Stimulated activated effector memory CD8-positive, alpha-beta T cell treated with anti-CD3 and anti-CD28 coated beads, Interleukin-12 subunit alpha, Interleukin-12 subunit beta, amount 100 ng/mL, for 72 hours (primary cell): ENCODE measurements around the gene TSPAN16.
A peak's percentile ranks its signal among the peaks of the same experiment; 100 is the strongest.

Source experiments
- ATAC-seq: fragments of 150-1000 bp; cut with Tn5 transposase; 2 replicates; pipeline ENCODE4 v1.10.0; 2021
- DNase-seq, 2 donors: peaks; one replicate each; pipeline ENCODE4 v3.0.0; 2021 to 2022; ENCODE audit warnings: low spot score in 2 of 2
- H3K27ac Mint-ChIP-seq: one replicate; pipeline ENCODE4 v1.8.0; 2022; ENCODE audit warnings: mild to moderate bottlenecking, mixed read lengths
- H3K36me3 Mint-ChIP-seq: one replicate; pipeline ENCODE4 v1.8.0; 2022; ENCODE audit warnings: mild to moderate bottlenecking, mixed read lengths
- H3K4me1 Mint-ChIP-seq: one replicate; pipeline ENCODE4 v1.8.0; 2022; ENCODE audit warnings: mixed read lengths
- H3K4me3 Mint-ChIP-seq: one replicate; pipeline ENCODE4 v1.8.0; 2022; ENCODE audit warnings: mild to moderate bottlenecking, mixed read lengths
- H3K9me3 Mint-ChIP-seq: one replicate; pipeline ENCODE4 v1.8.0; 2022; ENCODE audit warnings: mixed read lengths

TSPAN16 gene

DNA sequence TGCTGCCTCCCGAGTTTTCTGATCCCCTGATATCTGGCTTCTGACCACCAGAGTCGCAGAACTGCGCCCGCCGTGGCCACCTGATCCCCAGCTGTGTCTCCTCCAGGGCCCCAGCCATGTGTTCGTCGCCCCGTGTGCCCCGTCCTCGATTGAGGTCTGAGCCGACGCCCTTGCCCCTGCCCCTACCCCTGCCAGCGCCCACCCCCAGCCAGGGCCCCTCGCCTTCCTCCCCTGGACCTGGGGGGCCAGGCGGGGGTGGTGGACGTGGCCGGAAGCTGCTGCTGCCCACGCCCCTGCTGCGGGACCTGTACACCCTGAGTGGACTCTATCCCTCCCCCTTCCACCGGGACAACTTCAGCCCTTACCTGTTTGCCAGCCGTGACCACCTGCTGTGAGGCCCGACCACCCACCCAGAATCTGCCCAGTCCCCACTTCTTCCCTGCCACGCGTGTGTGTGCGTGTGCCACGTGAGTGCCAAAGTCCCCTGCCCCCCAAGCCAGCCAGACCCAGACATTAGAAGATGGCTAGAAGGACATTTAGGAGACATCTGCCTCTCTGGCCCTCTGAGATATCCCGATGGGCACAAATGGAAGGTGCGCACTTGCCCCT is 68.4 kb downstream of the TSPAN16 start:
- no peak for ATAC-seq
- Mint-ChIP-seq H3K4me3 (no peak overlapping the region), H3K27ac (no peak overlapping the region), H3K36me3 (peaks cover 11% of the 10 kb centered on the region), H3K9me3 (no peaks in the 10 kb centered on the region), H3K4me1 (peaks cover 9% of the 10 kb centered on the region)
- no peak for DNase-seq

DNA sequence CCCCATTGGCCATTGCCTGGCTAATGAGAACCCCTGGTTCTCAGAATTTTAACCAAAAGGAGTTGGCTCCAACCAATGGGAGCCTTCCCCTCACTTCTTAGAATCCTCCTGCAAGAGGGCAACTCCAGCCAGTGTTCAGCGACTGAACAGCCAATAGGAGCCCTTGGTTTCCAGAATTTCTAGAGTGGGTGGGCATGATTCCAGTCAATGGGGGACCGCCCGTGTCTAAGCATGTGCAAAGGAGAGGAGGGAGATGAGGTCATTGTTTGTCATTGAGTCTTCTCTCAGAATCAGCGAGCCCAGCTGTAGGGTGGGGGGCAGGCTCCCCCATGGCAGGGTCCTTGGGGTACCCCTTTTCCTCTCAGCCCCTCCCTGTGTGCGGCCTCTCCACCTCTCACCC is 69.0 kb downstream of the TSPAN16 start:
- Mint-ChIP-seq H3K36me3 (peaks cover 11% of the 10 kb centered on the region), H3K4me3 (no peak overlapping the region)
- no peak for ATAC-seq

More for the DNA sequence above, 69.0 kb downstream of the TSPAN16 start:
- H3K27ac Mint-ChIP-seq: peak overlapping the region; percentile 8
- no peaks in the 10 kb centered on the region for H3K9me3 Mint-ChIP-seq
- DNase-seq: no peak
- H3K4me1 Mint-ChIP-seq: peaks cover 9% of the 10 kb centered on the region
